HUES48 (cell line): ENCODE results near the gene CNTRL.
A peak's percentile ranks its signal among the peaks of the same experiment; 100 is the strongest.

ENCODE experiments used
- H3K27ac ChIP-seq: one replicate; pipeline ENCODE4 v1.7.0; 2013; ENCODE audit warnings: low read depth, low read length, inconsistent platforms
- H3K27me3 ChIP-seq: 2 replicates; pipeline ENCODE4 v1.6.1; 2013; ENCODE audit warnings: mild to moderate bottlenecking, low read length; ENCODE audit not compliant: control insufficient read depth, insufficient read depth
- H3K36me3 ChIP-seq: 2 replicates; pipeline ENCODE4 v1.6.1; 2013; ENCODE audit warnings: low read length; ENCODE audit not compliant: control insufficient read depth, insufficient read depth
- H3K4me1 ChIP-seq: 2 replicates; pipeline ENCODE4 v1.6.1; 2013; ENCODE audit warnings: mild to moderate bottlenecking, low read length; ENCODE audit not compliant: control insufficient read depth, insufficient read depth
- H3K4me3 ChIP-seq: 2 replicates; pipeline ENCODE4 v1.5.1; 2013; ENCODE audit warnings: mild to moderate bottlenecking, low read depth, low read length
- H3K9ac ChIP-seq: 2 replicates; pipeline ENCODE4 v1.6.1; 2013; ENCODE audit warnings: mild to moderate bottlenecking, low read depth, low read length, moderate library complexity
- H3K9me3 ChIP-seq: 2 replicates; pipeline ENCODE4 v1.6.1; 2013; ENCODE audit warnings: low read length; ENCODE audit not compliant: control insufficient read depth, insufficient read depth

Gene CNTRL

DNA sequence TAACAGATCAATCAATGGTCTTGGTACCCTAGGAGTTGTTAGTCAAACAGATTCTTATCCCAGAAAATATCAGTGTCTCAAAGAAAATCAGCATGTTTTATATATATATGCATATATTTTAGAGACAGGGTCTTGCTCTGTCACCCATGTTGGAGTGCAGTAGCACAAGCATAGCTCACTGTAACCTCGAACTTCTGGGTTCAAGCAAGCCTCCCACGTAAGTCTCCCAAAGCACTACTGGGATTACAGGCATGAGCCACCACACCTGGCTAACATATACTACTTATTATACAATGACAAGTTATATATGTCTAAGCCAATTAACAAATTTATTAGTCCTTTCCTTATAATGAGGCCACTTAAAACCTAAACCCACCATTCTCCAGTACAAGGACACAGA lies 116.5 kb downstream of the CNTRL start:
- no peaks in the 10 kb centered on the region for H3K27me3 ChIP-seq
- no peak overlapping the region for H3K9ac ChIP-seq
- H3K4me1 ChIP-seq = peaks cover 15% of the 10 kb centered on the region; the same call in 1 of the 2 replicates
- H3K27ac ChIP-seq = no peak overlapping the region
- H3K4me3 ChIP-seq = no peak overlapping the region
- no peaks in the 10 kb centered on the region for H3K9me3 ChIP-seq
- peaks cover 14% of the 10 kb centered on the region; the same call in 1 of the 2 replicates for H3K36me3 ChIP-seq

DNA sequence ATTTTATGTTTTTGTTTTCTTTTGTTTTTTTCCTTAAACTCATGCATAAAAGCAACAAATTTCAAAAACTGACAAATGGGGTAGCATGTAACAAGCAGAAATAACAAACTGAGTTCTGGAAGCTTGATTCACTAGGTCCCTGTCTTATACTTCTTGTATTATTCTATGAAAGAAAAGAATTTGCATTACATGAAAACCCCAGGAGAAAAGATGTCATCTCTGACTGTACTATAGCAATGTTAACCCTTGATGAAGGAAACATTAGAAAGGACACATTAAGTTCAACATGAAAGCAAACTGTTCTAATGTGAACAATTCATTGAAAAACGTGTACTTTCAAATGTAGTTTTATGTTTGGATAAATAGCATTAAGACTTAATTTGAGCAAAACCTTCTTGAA lies 117.8 kb downstream of the CNTRL start:
- H3K27me3 ChIP-seq = no peaks in the 10 kb centered on the region
- H3K4me1 ChIP-seq = peaks cover 20% of the 10 kb centered on the region; the same call in 1 of the 2 replicates
- H3K27ac ChIP-seq = no peak overlapping the region
- no peak overlapping the region for H3K9ac ChIP-seq
- no peak overlapping the region for H3K4me3 ChIP-seq
- H3K9me3 ChIP-seq = no peaks in the 10 kb centered on the region
- H3K36me3 ChIP-seq = 0 out of 2 replicates have a peak, but pooled peaks cover 5% of the 10 kb centered on the region

GRCh38 chr9:121192959-121193640 lies 118.3 kb downstream of the CNTRL start:
- Histone ChIP-seq H3K4me3 (no peak overlapping the region), H3K27ac (no peak overlapping the region), H3K9ac (no peak overlapping the region), H3K27me3 (no peaks in the 10 kb centered on the region), H3K4me1 (peaks cover 20% of the 10 kb centered on the region; the same call in 1 of the 2 replicates), H3K9me3 (no peaks in the 10 kb centered on the region), H3K36me3 (0 out of 2 replicates have a peak, but pooled peaks cover 5% of the 10 kb centered on the region)

DNA sequence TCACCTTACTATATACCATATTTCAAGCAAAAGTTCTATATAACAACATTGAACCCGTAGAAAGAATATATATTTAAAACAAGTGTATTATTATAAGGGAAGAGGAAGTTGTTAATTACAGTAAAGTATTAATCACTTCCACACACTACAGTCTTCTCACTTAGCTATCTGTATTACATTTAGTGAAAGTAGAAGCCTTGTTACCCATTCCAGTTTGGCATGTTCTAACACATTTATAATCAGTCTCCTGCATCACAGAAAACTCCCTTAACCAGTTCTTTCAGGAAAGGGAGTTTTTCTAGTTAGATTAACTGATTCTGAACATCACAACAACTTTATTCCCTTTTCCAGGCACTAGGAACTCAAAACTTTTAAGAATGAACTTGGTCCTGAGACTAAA lies 120.0 kb downstream of the CNTRL start:
- no peaks in the 10 kb centered on the region for H3K27me3 ChIP-seq
- H3K36me3 ChIP-seq = 0 out of 2 replicates have a peak, but pooled peaks cover 2% of the 10 kb centered on the region
- no peak overlapping the region for H3K9ac ChIP-seq
- no peaks in the 10 kb centered on the region for H3K9me3 ChIP-seq
- H3K4me3 ChIP-seq = no peak overlapping the region
- H3K4me1 ChIP-seq = peaks cover 20% of the 10 kb centered on the region; the same call in 1 of the 2 replicates
- no peak overlapping the region for H3K27ac ChIP-seq

DNA sequence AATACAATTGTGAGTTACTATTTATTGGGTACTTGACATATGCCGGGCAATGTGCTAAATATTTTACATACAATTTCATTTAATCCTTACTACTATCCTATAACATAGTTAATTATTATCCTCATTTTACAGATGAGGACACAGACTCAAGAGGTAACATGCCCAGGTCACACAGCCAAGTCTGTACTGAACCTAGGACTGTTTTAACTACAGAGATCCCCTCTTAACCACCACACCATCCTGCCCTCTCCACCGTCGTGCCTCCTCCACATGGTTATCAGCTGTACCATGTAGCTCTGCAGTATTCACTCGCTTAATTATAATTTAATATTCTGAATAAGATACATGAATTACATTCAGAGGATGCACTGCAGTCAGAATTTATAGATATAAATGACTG lies 121.6 kb downstream of the CNTRL start:
- Histone ChIP-seq H3K9ac (no peak overlapping the region), H3K4me1 (peaks cover 27% of the 10 kb centered on the region), H3K27ac (no peak overlapping the region)

GRCh38 chr9:121197132-121197531 lies 122.4 kb downstream of the CNTRL start:
- Histone ChIP-seq H3K27ac (no peak overlapping the region), H3K9ac (no peak overlapping the region), H3K36me3 (no peaks in the 10 kb centered on the region), H3K4me1 (peaks cover 27% of the 10 kb centered on the region), H3K9me3 (no peaks in the 10 kb centered on the region), H3K27me3 (no peaks in the 10 kb centered on the region), H3K4me3 (no peak overlapping the region)

More for the DNA sequence above, 121.6 kb downstream of the CNTRL start:
- Histone ChIP-seq H3K9me3 (no peaks in the 10 kb centered on the region), H3K36me3 (no peaks in the 10 kb centered on the region), H3K4me3 (no peak overlapping the region), H3K27me3 (no peaks in the 10 kb centered on the region)

- H3K36me3 ChIP-seq = no peaks in the 10 kb centered on the region
- H3K9ac ChIP-seq = no peak overlapping the region
- H3K4me1 ChIP-seq = peaks cover 27% of the 10 kb centered on the region
- no peaks in the 10 kb centered on the region for H3K9me3 ChIP-seq
- H3K4me3 ChIP-seq = no peak overlapping the region
- no peak overlapping the region for H3K27ac ChIP-seq
- no peaks in the 10 kb centered on the region for H3K27me3 ChIP-seq
Measured at GRCh38 chr9:121198512-121199042, 123.8 kb downstream of the CNTRL start.

DNA sequence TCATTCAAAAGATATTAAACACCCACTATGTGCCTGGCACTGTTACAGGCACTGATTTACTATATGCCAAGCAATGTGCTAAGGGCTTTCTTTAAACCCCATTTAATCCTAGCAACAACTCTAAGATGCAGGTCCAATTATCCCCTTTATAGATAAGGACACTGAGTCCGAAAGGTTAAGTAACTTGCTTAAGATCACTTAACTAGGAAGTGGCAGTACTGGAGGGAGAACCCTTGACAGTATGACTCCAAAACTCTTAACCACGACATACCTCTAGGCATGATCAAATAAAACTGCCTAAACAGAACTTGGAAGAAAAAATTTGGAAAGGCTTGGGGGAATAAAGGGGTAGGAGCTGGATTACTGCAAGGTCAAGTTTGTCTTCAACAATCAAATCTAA lies 125.2 kb downstream of the CNTRL start:
- Histone ChIP-seq H3K27me3 (no peaks in the 10 kb centered on the region), H3K9me3 (no peaks in the 10 kb centered on the region), H3K9ac (no peak overlapping the region), H3K27ac (no peak overlapping the region), H3K4me3 (peak overlapping the region; percentile 75; the same call in 1 of the 2 replicates), H3K36me3 (no peaks in the 10 kb centered on the region), H3K4me1 (peaks cover 25% of the 10 kb centered on the region)

- Histone ChIP-seq H3K9me3 (no peaks in the 10 kb centered on the region), H3K9ac (no peak overlapping the region), H3K27me3 (no peaks in the 10 kb centered on the region), H3K36me3 (no peaks in the 10 kb centered on the region), H3K27ac (no peak overlapping the region), H3K4me3 (peak overlapping the region; percentile 75), H3K4me1 (peaks cover 21% of the 10 kb centered on the region)
Measured at GRCh38 chr9:121200356-121200755, 125.6 kb downstream of the CNTRL start.

- Histone ChIP-seq H3K9ac (peak overlapping the region; percentile 43; the same call in 1 of the 2 replicates), H3K27ac (peak overlapping the region; percentile 92), H3K9me3 (no peaks in the 10 kb centered on the region), H3K4me1 (peaks cover 15% of the 10 kb centered on the region), H3K4me3 (peak overlapping the region; percentile 75), H3K36me3 (no peaks in the 10 kb centered on the region), H3K27me3 (no peaks in the 10 kb centered on the region)
Measured at GRCh38 chr9:121201045-121201737, 126.4 kb downstream of the CNTRL start.
